OCI-LY3 (cell line): Measurements from ENCODE around the gene BCAR3.

Source experiments
- H2AFZ ChIP-seq: fragments of 200-600, 300-600 bp; shearing (Covaris generic); 2 replicates; pipeline ENCODE4 v1.6.0; 2014; ENCODE audit warnings: antibody characterized with exemption, low read depth, low read length
- H3K27ac ChIP-seq: fragments of 200-600, 300-600 bp; sonication (generic); 2 replicates; pipeline ENCODE4 v1.5.1; 2014; ENCODE audit warnings: mild to moderate bottlenecking, low read length, moderate library complexity, mixed read lengths
- H3K27me3 ChIP-seq: fragments of 200-600, 300-600 bp; sonication (generic); 2 replicates; pipeline ENCODE4 v1.6.1; 2014; ENCODE audit warnings: low read depth, low read length, mixed read lengths
- H3K36me3 ChIP-seq: fragments of 200-600, 300-600 bp; sonication (generic); replicated peaks from 2 replicates; pipeline ENCODE3; 2014; ENCODE audit warnings: low read depth, low read length, mixed read lengths
- H3K4me1 ChIP-seq: fragments of 300-600, 200-600 bp; sonication (generic); 2 replicates; pipeline ENCODE4 v1.6.1; 2014; ENCODE audit warnings: low read length, mixed read lengths
- H3K4me2 ChIP-seq: fragments of 200-600, 300-600 bp; sonication (generic); 2 replicates; pipeline ENCODE4 v1.6.1; 2014; ENCODE audit warnings: low read length, mixed read lengths
- H3K4me3 ChIP-seq: fragments of 300-600, 200-600 bp; sonication (generic); 2 replicates; pipeline ENCODE4 v1.5.1; 2014; ENCODE audit warnings: antibody characterized with exemption, mild to moderate bottlenecking, low read length, moderate library complexity
- H3K79me2 ChIP-seq: fragments of 300-600, 200-600 bp; shearing (Covaris generic); 2 replicates; pipeline ENCODE4 v1.6.1; 2014; ENCODE audit warnings: mild to moderate bottlenecking, low read length, mixed read lengths
- H3K9ac ChIP-seq: fragments of 300-600, 200-600 bp; shearing (Covaris generic); 2 replicates; pipeline ENCODE4 v1.6.0; 2014; ENCODE audit warnings: mild to moderate bottlenecking, low read length, moderate library complexity
- H3K9me3 ChIP-seq: fragments of 200-600, 300-600 bp; shearing (Covaris generic); 2 replicates; pipeline ENCODE4 v1.6.1; 2014; ENCODE audit warnings: low read length, mixed read lengths; ENCODE audit not compliant: insufficient read depth
- H4K20me1 ChIP-seq: fragments of 200-600, 300-600 bp; sonication (generic); 2 replicates; pipeline ENCODE4 v1.6.1; 2016; ENCODE audit warnings: low read length, mixed read lengths; ENCODE audit not compliant: insufficient read depth
- CTCF ChIP-seq: fragments of 200-600, 300-600 bp; sonication (generic); IDR thresholded peaks from 2 replicates; pipeline ENCODE4 v1.5.1; 2014; ENCODE audit warnings: antibody characterized with exemption, low read length, low read depth
- EZH2phosphoT487 ChIP-seq: fragments of 200-600 bp; shearing (Covaris generic); IDR thresholded peaks from 2 replicates; pipeline ENCODE4 v1.6.1; 2018; ENCODE audit warnings: antibody characterized with exemption, mixed run types, low read depth

Gene BCAR3

GRCh38 chr1:93597709-93598108, 83.9 kb downstream of the BCAR3 start:
- Histone ChIP-seq H3K27ac (no peak overlapping the region), H3K9me3 (no peaks in the 10 kb centered on the region), H3K4me3 (no peak overlapping the region), H4K20me1 (peaks cover 84% of the 10 kb centered on the region), H2AFZ (no peak overlapping the region), H3K4me1 (no peaks in the 10 kb centered on the region), H3K9ac (no peak overlapping the region), H3K79me2 (peaks cover 77% of the 10 kb centered on the region), H3K36me3 (no peaks in the 10 kb centered on the region), H3K27me3 (no peaks in the 10 kb centered on the region), H3K4me2 (no peak overlapping the region)
- TF ChIP-seq CTCF, result no peak
- TF ChIP-seq EZH2phosphoT487, result no peak

GRCh38 chr1:93596329-93597089, 85.1 kb downstream of the BCAR3 start:
- H3K9ac ChIP-seq, result no peak overlapping the region
- H3K4me1 ChIP-seq, result peaks cover 10% of the 10 kb centered on the region
- H3K27me3 ChIP-seq, result no peaks in the 10 kb centered on the region
- peaks cover 75% of the 10 kb centered on the region for H4K20me1 ChIP-seq
- no peak overlapping the region for H3K4me3 ChIP-seq
- H2AFZ ChIP-seq, result no peak overlapping the region
- TF ChIP-seq EZH2phosphoT487 (no peak), CTCF (no peak)
- H3K9me3 ChIP-seq, result no peaks in the 10 kb centered on the region
- no peak overlapping the region for H3K27ac ChIP-seq
- H3K4me2 ChIP-seq, result no peak overlapping the region
- peaks cover 76% of the 10 kb centered on the region for H3K79me2 ChIP-seq
- H3K36me3 ChIP-seq, result peaks cover 9% of the 10 kb centered on the region

DNA sequence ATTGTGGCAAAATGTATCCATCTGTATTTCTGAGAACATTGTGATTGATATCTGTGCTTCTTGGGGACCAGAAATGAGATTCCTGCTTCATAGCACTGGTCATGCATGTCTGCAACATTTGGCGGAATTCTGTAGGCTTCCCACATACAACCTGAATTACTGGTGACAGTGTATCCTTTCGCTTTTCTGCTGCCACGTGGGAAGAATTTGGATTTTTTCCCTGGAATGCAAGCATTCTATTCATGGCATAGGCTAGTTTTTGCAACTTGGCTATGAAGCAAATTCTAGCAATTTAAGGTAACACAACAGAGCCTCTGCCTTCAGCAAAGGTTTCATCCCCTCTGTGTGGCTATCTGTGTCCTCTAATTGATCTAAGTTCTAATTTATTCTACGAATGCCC, 85.9 kb downstream of the BCAR3 start:
- H3K4me3 ChIP-seq, result no peak overlapping the region
- TF ChIP-seq CTCF, result no peak
- no peak for TF ChIP-seq EZH2phosphoT487
- H3K9ac ChIP-seq, result no peak overlapping the region
- H4K20me1 ChIP-seq, result peaks cover 67% of the 10 kb centered on the region
- H3K4me2 ChIP-seq, result no peak overlapping the region
- no peaks in the 10 kb centered on the region for H3K27me3 ChIP-seq
- H3K4me1 ChIP-seq, result peaks cover 12% of the 10 kb centered on the region
- H3K9me3 ChIP-seq, result no peaks in the 10 kb centered on the region
- peaks cover 9% of the 10 kb centered on the region for H3K36me3 ChIP-seq
- no peak overlapping the region for H3K27ac ChIP-seq
- no peak overlapping the region for H2AFZ ChIP-seq
- H3K79me2 ChIP-seq, result peaks cover 69% of the 10 kb centered on the region

DNA sequence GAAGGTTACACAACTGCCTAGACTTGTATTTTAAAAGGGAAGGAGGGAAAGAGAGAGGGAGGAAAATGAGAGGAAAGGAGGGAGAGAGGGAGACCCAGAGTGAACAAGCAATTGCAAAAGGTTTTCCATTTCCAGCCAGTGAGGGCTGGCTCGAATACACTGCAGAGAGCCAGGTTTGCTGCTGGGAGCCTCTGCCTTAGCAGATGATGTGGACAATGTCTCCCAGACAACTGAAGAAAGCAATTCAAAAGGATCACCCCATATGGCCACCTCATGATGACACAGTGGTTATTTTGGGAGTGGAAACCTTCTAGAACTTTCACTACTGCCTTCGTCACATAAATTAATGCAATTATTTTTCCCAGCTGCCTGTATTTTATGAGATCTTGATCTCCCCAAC, 86.4 kb downstream of the BCAR3 start:
- Histone ChIP-seq H3K9ac (no peak overlapping the region), H2AFZ (no peak overlapping the region), H3K27me3 (no peaks in the 10 kb centered on the region), H3K4me1 (peaks cover 12% of the 10 kb centered on the region), H3K36me3 (peaks cover 11% of the 10 kb centered on the region), H4K20me1 (peaks cover 64% of the 10 kb centered on the region), H3K9me3 (no peaks in the 10 kb centered on the region), H3K4me2 (no peak overlapping the region), H3K79me2 (peaks cover 64% of the 10 kb centered on the region; the same call in 1 of the 2 replicates), H3K4me3 (no peak overlapping the region), H3K27ac (no peak overlapping the region)
- TF ChIP-seq EZH2phosphoT487, result no peak
- no peak for TF ChIP-seq CTCF
